GM21825 (cell line): ENCODE data around the gene CDK17.
"Not testable (repeated sequence)": the region's sequence is repeated elsewhere in the genome, so short reads cannot be mapped to it uniquely, and the experiment has no call there.

Experiments used
- ATAC-seq: cut with Tn5 transposase; IDR thresholded peaks from one replicate; pipeline ENCODE4 v1.9.1; 2021; ENCODE audit warnings: mild to moderate bottlenecking, moderate library complexity; ENCODE audit not compliant: unreplicated experiment

CDK17 gene

DNA sequence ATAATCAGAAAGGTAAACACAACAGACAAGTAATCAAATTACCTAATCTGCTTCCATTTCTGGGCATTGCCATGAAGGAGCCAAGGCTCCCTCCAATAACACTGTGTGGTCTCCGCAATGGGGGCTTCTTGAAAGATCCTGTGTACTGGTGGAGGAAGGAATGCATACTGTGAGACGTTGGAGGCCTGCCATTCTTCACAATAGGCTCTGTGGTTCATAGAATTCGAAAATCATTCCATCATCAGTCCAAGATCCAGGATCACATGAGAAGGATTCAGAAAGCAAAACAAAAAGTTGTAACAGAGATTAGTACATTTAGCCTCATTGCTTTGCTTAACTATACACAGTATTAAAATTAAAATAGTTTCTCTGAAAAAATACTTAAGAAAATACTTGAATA, 76.3 kb downstream of the CDK17 start:
- no peak for ATAC-seq

DNA sequence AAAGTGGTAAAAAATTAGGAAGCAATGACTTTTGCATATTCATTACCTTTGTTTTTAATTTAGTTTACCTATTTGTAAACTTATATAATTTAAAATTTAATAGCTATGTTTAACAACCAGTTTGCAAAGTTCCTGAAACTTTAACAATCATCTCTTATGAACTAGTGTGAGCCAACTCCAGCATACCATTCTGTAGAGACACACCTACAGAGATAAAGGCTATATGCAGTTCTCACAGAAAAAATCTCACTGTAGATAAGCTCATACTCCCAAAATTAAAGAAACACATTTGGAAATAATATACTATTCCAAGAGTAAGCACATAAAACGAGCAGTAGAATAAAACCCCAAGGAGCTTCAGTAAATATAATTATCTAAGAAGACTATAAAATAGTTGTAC, 77.5 kb downstream of the CDK17 start:
- ATAC-seq = no peak

DNA sequence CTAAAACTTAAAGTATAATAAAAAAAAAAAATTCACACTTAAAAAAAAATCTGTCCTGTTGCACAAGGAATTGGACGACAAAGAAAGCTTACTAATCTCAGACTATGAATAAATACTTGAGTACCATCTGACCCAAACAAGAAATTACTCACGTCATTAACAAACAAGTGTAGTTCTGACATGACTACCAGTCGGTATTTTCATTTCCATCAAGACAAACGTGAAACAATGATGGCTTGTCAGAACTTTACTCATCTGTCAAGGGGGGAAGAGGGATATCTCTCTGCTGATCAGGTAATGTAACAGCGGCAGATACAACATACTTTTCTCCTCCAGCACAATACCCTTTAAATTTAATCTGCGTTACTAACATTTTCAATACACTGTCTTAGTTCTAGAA, 78.3 kb downstream of the CDK17 start:
- no peak for ATAC-seq

DNA sequence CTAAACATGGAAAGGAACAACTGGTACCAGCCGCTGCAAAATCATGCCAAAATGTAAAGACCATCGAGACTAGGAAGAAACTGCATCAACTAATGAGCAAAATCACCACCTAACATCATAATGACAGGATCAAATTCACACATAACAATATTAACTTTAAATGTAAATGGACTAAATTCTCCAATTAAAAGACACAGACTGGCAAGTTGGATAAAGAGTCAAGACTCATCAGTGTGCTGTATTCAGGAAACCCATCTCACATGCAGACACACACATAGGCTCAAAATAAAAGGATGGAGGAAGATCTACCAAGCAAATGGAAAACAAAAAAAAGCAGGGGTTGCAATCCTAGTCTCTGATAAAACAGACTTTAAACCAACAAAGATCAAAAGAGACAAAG, 82.4 kb downstream of the CDK17 start:
- ATAC-seq = not testable (repeated sequence)

DNA sequence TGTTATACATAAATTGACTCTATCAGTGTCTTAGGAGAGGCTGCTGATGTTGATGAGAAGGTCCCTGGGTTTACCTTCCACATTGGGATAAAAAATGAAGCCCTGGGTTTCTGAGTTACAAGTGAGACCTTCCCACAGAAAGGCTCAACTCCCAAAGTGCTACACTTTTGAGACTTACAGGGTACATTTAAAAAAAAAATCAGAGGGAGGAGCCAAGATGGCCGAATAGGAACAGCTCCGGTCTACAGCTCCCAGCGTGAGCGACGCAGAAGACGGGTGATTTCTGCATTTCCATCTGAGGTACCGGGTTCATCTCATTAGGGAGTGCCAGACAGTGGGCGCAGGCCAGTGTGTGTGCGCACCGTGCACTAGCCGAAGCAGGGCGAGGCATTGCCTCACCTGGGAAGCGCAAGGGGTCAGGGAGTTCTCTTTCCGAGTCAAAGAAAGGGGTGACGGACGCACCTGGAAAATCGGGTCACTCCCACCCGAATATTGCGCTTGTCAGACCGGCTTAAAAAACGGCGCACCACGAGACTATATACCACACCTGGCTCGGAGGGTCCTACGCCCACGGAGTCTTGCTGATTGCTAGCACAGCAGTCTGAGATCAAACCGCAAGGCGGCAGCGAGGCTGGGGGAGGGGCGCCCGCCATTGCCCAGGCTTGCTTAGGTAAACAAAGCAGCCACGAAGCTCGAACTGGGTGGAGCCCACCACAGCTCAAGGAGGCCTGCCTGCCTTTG, 84.3 kb downstream of the CDK17 start:
- not testable (repeated sequence) for ATAC-seq

GRCh38 chr12:96314723-96315122, 85.5 kb downstream of the CDK17 start:
- ATAC-seq = no peak

GRCh38 chr12:96313606-96314005, 86.6 kb downstream of the CDK17 start:
- ATAC-seq = no peak

DNA sequence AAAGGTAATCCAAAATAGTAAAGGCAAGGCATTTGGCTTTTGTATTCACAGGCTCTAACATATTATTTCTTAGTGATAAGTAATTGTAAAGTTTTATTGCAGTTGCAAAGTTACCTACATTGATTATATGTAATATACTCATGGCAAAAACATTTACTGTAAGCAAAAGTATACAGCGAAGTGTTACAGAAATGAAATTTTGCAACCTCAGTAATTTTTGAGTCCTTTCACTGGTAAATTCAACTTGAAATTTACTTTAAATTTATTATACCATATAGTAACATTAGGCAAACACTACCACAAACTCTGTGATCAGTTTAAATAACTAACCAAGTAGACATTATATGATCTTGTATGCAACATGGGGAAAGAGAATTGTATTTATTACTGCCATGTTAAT, 89.0 kb downstream of the CDK17 start:
- ATAC-seq = no peak

DNA sequence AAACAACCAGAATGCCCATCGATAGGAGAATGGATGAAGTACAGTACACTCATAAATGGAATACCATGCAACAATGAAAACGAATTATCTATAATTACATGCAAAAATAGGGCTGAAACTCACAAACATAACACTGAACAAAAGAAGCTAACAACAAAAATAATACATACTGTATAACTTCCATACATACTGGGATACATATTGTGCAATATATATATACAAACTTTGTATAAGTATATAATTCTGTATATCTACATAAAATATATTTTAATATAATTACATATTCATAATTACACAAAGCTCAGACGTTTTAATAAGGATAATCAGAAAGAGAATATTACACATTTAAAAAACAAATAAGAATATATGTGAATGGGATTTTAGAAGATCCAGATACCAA, 90.2 kb downstream of the CDK17 start:
- no peak for ATAC-seq

GRCh38 chr12:96308881-96309280, 91.4 kb downstream of the CDK17 start:
- no peak for ATAC-seq

GRCh38 chr12:96305665-96306064, 94.6 kb downstream of the CDK17 start:
- ATAC-seq = no peak

- ATAC-seq = no peak
These were observed 96.6 kb downstream of the CDK17 start for GRCh38 chr12:96303653-96304052.

- no peak for ATAC-seq
These were observed 97.4 kb downstream of the CDK17 start for GRCh38 chr12:96302687-96303310.

GRCh38 chr12:96301732-96302131, 98.5 kb downstream of the CDK17 start:
- ATAC-seq = no peak

DNA sequence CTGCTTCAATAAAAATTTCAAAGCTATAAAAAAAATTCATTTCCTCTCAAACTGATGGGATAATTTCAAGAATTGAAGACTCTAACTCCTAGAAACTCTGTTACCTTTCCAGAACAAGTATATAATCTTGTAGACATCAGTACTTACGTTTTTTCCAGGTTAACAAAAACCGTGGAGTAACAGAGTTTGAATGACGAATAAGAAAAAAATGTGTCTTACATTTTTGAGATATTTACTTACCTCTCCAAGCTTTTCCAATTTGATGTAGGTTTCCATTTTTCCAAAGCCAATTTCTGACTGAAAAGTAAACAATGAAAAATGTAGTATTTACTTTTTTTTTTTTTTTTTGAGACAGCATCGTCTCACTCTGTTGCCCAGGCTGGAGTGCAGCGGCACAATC, 100.2 kb downstream of the CDK17 start:
- ATAC-seq = no peak

- ATAC-seq = no peak
These were observed 102.7 kb downstream of the CDK17 start for GRCh38 chr12:96297504-96297903.

- no peak for ATAC-seq
These were observed 104.6 kb downstream of the CDK17 start for GRCh38 chr12:96295532-96296160.

GRCh38 chr12:96294831-96295230, 105.4 kb downstream of the CDK17 start:
- ATAC-seq = no peak

DNA sequence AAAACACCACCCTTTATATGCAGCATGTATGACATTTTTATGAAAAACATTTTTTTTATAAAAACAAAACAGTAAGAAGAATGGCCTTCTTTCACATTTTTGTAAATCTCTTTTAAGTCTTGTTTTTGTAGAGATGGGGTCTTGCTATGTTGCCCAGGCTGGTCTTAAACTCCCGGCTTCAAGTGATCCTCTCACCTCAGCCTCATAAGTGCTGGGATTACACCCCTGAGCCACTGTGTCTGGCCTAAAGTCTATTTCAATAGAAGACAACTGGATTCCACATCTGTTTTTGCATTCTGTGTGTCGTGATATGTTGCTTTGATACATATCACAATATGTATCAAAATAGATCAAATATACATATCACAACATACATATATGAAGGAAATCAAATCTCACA, 107.1 kb downstream of the CDK17 start:
- no peak for ATAC-seq

- ATAC-seq = no peak
These were observed 111.2 kb downstream of the CDK17 start for GRCh38 chr12:96289067-96289466.

DNA sequence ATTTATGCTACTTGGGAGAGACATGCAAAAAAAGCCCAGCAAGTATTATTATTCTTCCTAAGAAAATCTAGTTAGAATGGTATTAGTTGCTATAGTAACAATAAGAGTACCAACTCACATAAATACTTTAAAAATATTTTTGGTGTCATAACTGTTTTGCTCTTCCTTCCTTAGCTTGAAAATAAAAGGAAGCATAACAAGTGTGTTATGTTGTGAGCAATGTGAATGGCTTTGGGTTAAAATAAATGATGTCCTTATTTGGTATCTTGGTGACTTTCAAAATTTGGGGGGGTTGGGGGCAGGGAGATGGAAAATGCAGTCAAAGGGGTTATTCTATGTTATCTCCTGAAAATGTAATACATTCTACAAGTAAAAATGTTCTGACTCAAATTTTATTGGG, 115.1 kb downstream of the CDK17 start:
- ATAC-seq = no peak

DNA sequence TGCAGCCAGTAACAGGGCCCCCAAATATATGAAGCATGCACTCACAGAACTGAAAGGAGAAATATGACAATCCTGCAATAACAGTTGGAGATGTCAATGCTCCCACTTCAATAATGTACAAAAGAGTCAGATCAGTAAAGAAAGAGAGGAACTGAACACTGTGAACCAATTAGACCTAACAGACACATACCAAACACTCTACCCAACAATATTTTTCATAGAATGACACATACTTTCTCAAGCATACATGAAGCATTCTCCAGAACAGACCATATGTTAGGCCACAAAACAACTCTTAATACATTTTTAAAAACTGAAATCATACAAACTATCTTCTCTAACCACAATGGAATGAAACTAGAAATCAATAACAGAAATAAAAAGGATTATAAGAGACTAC, 125.9 kb downstream of the CDK17 start:
- ATAC-seq = no peak
